Thoracic aorta (tissue), 2 donors: ENCODE data around the gene SPRR2B. TPM values are rescaled to one million over a fixed set of nuclear protein-coding genes. Genes with fewer than 3 reads are reported as not detected.

Source experiments
- ATAC-seq: fragments of 150-250 bp; one replicate; pipeline ENCODE4 v1.8.0; 2017; ENCODE audit warnings: low read depth; ENCODE audit not compliant: insufficient number of reproducible peaks, low FRiP score
- DNase-seq: peaks from one replicate; pipeline ENCODE4 v3.0.0-alpha.2; 2020; ENCODE audit warnings: low spot score
- H3K27ac ChIP-seq, 2 donors: fragments of 200-600 bp; sonication (generic); 1 replicate in 1 of 2; 2 replicates in 1 of 2; pipeline ENCODE4 v1.5.1; 2016; ENCODE audit warnings: mild to moderate bottlenecking in 2 of 2, moderate library complexity in 2 of 2
- H3K27me3 ChIP-seq: fragments of 200-600 bp; sonication (generic); replicated peaks from 2 replicates; pipeline ENCODE4 v1.6.0; 2016; ENCODE audit warnings: mild to moderate bottlenecking; ENCODE audit not compliant: insufficient read depth
- H3K36me3 ChIP-seq: fragments of 200-600 bp; sonication (generic); one replicate; pipeline ENCODE4 v1.5.1; 2016
- H3K4me1 ChIP-seq, 2 donors: fragments of 200-600 bp; sonication (generic); 1 replicate in 1 of 2; 2 replicates in 1 of 2; pipeline versions ENCODE4 v1.5.1 to v1.6.0; 2016; ENCODE audit warnings: low read depth in 2 of 2, mild to moderate bottlenecking in 1 of 2; ENCODE audit not compliant: control insufficient read depth in 1 of 2
- H3K4me3 ChIP-seq: fragments of 200-600 bp; sonication (generic); 2 replicates; pipeline ENCODE4 v1.5.1; 2016; ENCODE audit warnings: mild to moderate bottlenecking
- H3K9me3 ChIP-seq: fragments of 200-600 bp; sonication (generic); 2 replicates; pipeline ENCODE4 v1.5.1; 2016
- total RNA-seq, 2 donors: library from RNA; depleted of rRNA; stranded (reverse); fragments of >200 nt; gene quantifications; one replicate each; pipeline versions ENCODE4 v1.1.0 to v1.2.3, GENCODE V29; 2016
- TF ChIP-seq, protein P1 (sequence below): fragments of 200-600 bp; sonication (generic); IDR thresholded peaks from one replicate; pipeline ENCODE4 v1.5.1; 2019; ENCODE audit warnings: antibody characterized with exemption

Gene SPRR2B
- total RNA-seq, 2 donors from 2014 or later = not detected

DNA sequence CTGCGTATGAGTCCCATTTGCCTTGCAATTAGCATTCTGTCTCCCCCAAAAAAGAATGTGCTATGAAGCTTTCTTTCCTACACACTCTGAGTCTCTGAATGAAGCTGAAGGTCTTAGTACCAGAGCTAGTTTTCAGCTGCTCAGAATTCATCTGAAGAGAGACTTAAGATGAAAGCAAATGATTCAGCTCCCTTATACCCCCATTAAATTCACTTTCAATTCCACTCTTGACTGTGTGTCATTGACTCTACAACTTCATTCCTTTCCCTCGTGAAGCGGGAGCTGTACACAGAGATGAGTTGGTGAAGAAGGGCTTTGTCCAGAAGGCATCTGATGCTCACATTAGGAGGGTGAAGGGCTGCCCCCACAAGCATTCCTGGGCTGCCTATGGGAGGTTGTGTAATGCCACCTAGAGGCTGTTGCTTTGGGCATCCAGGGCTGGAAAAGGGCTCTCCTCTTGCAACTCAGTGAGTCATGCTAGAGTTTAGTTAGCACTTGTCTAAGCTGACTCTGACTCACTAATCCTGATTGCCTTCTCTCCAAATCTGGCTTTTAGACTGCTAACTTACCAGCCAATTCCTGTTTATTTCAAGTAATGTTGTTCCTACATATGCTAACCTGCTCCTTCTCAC, 38.6 kb downstream of the SPRR2B start:
- Histone ChIP-seq H3K27me3 (no peaks in the 10 kb centered on the region), H3K36me3 (no peaks in the 10 kb centered on the region), H3K4me3 (no peak overlapping the region), H3K4me1 (no peaks in the 10 kb centered on the region), H3K9me3 (no peaks in the 10 kb centered on the region), H3K27ac (no peak overlapping the region)
- DNase-seq (no peak), ATAC-seq (no peak)
- TF ChIP-seq, protein P1, sequence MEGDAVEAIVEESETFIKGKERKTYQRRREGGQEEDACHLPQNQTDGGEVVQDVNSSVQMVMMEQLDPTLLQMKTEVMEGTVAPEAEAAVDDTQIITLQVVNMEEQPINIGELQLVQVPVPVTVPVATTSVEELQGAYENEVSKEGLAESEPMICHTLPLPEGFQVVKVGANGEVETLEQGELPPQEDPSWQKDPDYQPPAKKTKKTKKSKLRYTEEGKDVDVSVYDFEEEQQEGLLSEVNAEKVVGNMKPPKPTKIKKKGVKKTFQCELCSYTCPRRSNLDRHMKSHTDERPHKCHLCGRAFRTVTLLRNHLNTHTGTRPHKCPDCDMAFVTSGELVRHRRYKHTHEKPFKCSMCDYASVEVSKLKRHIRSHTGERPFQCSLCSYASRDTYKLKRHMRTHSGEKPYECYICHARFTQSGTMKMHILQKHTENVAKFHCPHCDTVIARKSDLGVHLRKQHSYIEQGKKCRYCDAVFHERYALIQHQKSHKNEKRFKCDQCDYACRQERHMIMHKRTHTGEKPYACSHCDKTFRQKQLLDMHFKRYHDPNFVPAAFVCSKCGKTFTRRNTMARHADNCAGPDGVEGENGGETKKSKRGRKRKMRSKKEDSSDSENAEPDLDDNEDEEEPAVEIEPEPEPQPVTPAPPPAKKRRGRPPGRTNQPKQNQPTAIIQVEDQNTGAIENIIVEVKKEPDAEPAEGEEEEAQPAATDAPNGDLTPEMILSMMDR = no peak

- ATAC-seq (no peak), DNase-seq (no peak)
- H3K4me3 ChIP-seq = no peak overlapping the region
- H3K36me3 ChIP-seq = no peaks in the 10 kb centered on the region
- no peak overlapping the region for H3K27ac ChIP-seq
- no peaks in the 10 kb centered on the region for H3K27me3 ChIP-seq
- H3K4me1 ChIP-seq = no peaks in the 10 kb centered on the region
- H3K9me3 ChIP-seq = no peaks in the 10 kb centered on the region
- TF ChIP-seq, protein P1 = no peak
Measured at GRCh38 chr1:153032073-153032472, 39.3 kb downstream of the SPRR2B start.

GRCh38 chr1:153030895-153031294, 40.5 kb downstream of the SPRR2B start, which contains the start of gene SPRR1B:
TSS of gene SPRR1B (plus strand) at chr1:153031203. CDS start at chr1:153032346, 1,143 bp downstream.
- Histone ChIP-seq H3K4me1 (no peaks in the 10 kb centered on the region), H3K36me3 (no peaks in the 10 kb centered on the region), H3K27ac (no peak within 1 kb of the TSS), H3K27me3 (no peaks in the 10 kb centered on the region), H3K4me3 (no peak within 1 kb of the TSS), H3K9me3 (no peaks in the 10 kb centered on the region)
- TF ChIP-seq, protein P1 = no peak
- ATAC-seq = no peak
- DNase-seq = no peak

DNA sequence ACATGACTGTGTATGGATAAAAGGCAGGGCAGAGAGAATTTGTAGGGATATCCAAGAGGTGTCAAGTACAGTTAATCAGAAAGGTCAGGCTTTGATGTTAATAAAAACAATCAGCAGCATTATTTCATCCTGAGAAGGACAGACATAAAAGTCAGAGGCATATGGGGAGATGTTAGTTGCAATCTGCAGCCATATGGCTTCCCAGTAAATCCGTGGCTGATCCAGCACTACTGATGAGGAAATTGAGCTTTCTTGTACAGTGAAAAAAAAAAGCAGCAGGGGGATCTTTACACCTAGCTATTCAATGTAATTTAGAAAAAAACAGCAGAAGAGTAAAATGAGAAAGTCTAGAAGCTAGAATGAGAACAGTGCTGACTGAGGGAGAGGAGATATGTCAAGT, 42.6 kb downstream of the SPRR2B start:
- DNase-seq = no peak
- no peaks in the 10 kb centered on the region for H3K36me3 ChIP-seq
- no peak overlapping the region for H3K27ac ChIP-seq
- no peaks in the 10 kb centered on the region for H3K4me1 ChIP-seq
- H3K9me3 ChIP-seq = no peaks in the 10 kb centered on the region
- no peak for ATAC-seq
- H3K27me3 ChIP-seq = no peaks in the 10 kb centered on the region
- no peak overlapping the region for H3K4me3 ChIP-seq
- TF ChIP-seq, protein P1 = no peak

GRCh38 chr1:153025797-153026196, 45.6 kb downstream of the SPRR2B start:
- no peak overlapping the region for H3K27ac ChIP-seq
- H3K4me1 ChIP-seq = no peaks in the 10 kb centered on the region
- no peaks in the 10 kb centered on the region for H3K9me3 ChIP-seq
- no peaks in the 10 kb centered on the region for H3K36me3 ChIP-seq
- no peak for DNase-seq
- H3K27me3 ChIP-seq = no peaks in the 10 kb centered on the region
- no peak overlapping the region for H3K4me3 ChIP-seq
- no peak for ATAC-seq
- TF ChIP-seq, protein P1 = no peak
